Body of pancreas (tissue), 4 donors: ENCODE data around the gene RAB5B. TPM values are rescaled to one million over a fixed set of nuclear protein-coding genes. Genes with fewer than 3 reads are reported as not detected.

Experiments
- ATAC-seq: fragments of 150-250 bp; one replicate; pipeline ENCODE4 v1.9.1; 2016
- DNase-seq, 4 donors: peaks; one replicate each; pipeline ENCODE4 v3.0.0-alpha.2; 2019
- H3K27ac ChIP-seq, 4 donors: fragments of 200-600 bp; sonication (generic); 1 replicate in 3 of 4; 2 replicates in 1 of 4; pipeline versions ENCODE4 v1.5.1 to v1.6.1; 2016 to 2019; ENCODE audit warnings: mild to moderate bottlenecking in 1 of 4, mixed read lengths in 1 of 4, moderate library complexity in 1 of 4
- H3K27me3 ChIP-seq, 2 donors: fragments of 200-600 bp; sonication (generic); one replicate each; pipeline ENCODE4 v1.6.0; 2016; ENCODE audit warnings: mild to moderate bottlenecking in 1 of 2
- H3K36me3 ChIP-seq, 2 donors: fragments of 200-600 bp; sonication (generic); replicated peaks in 1 of 2; 2 replicates each; pipeline ENCODE4 v1.5.1; 2016; ENCODE audit warnings: low read depth in 2 of 2; ENCODE audit not compliant: insufficient read depth in 1 of 2
- H3K4me1 ChIP-seq: fragments of 200-600 bp; sonication (generic); one replicate; pipeline ENCODE4 v1.6.0; 2016
- H3K4me3 ChIP-seq, 2 donors: fragments of 200-600 bp; sonication (generic); 1 replicate in 1 of 2; 2 replicates in 1 of 2; pipeline ENCODE4 v1.5.1; 2016 to 2019
- H3K9me3 ChIP-seq, 3 donors: fragments of 200-600 bp; sonication (generic); 1 replicate in 2 of 3; 2 replicates in 1 of 3; pipeline ENCODE4 v1.5.1; 2016
- POLR2A ChIP-seq, 3 donors: fragments of 450-650 bp; IDR thresholded peaks; one replicate each; pipeline ENCODE4 v1.6.1; 2016; ENCODE audit warnings: antibody characterized with exemption in 3 of 3, mild to moderate bottlenecking in 2 of 3
- WGBS, 2 donors: methylation state at CpG; one replicate each; pipeline ENCODE4 v1.1.5; 2017; 5-methylcytosine and 5-hydroxymethylcytosine counted together
- intact Hi-C: fragments of 100-400 bp; cut with DNase I; formaldehyde crosslinking; loops from one replicate; pipeline ENCODE4 v1.15.1; 2023
- total RNA-seq, 2 donors: library from RNA; depleted of rRNA; stranded (reverse); fragments of >200 nt; gene quantifications; one replicate each; pipeline ENCODE4 v1.1.0, GENCODE V29; 2016
- TF ChIP-seq, protein P1 (sequence below), 7 experiments: fragments of 450-650 bp in 4 of 7; fragments of 200-600 bp in 3 of 7; sonication (generic) in 3 of 7; IDR thresholded peaks; one replicate each; pipeline ENCODE4 v1.5.1; 2016 to 2019; ENCODE audit warnings: antibody characterized with exemption in 7 of 7

RAB5B gene
- total RNA-seq, 2 donors from 2014 or later: 28.3 to 33.9 TPM

DNA sequence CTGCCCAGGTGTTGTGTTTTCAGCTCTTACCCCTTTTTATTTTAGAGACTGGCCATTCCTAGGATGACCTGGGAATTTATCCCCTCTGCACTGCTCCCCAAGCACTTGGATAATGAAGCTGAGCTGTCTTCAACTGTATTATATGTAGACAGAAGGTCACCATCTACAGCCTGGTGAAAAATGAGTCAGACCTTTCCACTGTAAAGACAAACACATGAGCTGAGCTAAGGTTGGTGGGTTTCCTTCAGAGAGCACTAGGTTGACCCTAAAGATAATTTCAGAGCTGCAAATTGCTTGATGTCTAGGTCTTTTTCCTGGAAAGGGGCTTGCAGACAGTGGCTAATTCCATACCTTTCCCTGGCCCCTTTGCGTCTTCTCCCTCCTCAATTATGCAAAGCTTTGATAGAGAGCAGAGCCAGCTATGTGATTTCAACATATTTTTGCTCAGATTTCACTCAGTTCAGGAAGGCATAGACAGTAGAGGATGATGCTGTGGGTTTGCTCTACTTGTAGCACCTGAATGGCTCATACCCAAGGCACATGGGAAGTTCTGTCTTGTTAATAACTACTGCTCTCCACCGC is 37.7 kb downstream of the RAB5B start:
- Histone ChIP-seq H3K27me3 (no peaks in the 10 kb centered on the region), H3K27ac (no peak overlapping the region), H3K36me3 (no peaks in the 10 kb centered on the region), H3K4me1 (peaks cover 7% of the 10 kb centered on the region), H3K4me3 (no peak overlapping the region), H3K9me3 (no peaks in the 10 kb centered on the region)
- no peak for TF ChIP-seq POLR2A (IDR thresholded peaks at IDR 0.05)
- TF ChIP-seq, protein P1, sequence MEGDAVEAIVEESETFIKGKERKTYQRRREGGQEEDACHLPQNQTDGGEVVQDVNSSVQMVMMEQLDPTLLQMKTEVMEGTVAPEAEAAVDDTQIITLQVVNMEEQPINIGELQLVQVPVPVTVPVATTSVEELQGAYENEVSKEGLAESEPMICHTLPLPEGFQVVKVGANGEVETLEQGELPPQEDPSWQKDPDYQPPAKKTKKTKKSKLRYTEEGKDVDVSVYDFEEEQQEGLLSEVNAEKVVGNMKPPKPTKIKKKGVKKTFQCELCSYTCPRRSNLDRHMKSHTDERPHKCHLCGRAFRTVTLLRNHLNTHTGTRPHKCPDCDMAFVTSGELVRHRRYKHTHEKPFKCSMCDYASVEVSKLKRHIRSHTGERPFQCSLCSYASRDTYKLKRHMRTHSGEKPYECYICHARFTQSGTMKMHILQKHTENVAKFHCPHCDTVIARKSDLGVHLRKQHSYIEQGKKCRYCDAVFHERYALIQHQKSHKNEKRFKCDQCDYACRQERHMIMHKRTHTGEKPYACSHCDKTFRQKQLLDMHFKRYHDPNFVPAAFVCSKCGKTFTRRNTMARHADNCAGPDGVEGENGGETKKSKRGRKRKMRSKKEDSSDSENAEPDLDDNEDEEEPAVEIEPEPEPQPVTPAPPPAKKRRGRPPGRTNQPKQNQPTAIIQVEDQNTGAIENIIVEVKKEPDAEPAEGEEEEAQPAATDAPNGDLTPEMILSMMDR (IDR thresholded peaks at IDR 0.05): no peak
- no peak for DNase-seq
- no peak for ATAC-seq
- intact Hi-C loops: no loop called here
- 92 to 93% methylated on average over 2 of the region's 2 CpGs for WGBS, 2 donors

DNA sequence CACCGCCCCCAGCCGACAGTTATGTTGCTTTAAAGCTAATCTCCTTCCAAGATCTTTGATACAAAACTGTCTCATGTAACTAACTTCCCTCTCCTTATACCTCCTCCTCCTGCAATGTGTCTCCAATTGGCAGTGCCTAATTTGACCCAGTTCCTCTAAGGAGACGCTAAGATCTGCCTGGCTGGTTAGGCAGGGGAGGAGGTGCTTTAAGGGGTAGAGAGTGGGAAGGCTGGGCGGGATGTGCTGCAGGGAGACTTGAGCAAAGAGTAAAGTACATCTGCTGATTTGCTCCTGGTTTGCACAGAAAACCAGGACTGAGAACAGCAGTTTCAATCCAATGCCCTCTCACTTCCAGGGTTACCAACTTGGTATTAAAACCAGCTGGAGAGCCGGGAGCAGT is 39.6 kb downstream of the RAB5B start:
- intact Hi-C loops: no loop called here
- 90 to 100% methylated on average over 4 of the region's 5 CpGs for WGBS, 2 donors
- no peaks in the 10 kb centered on the region for H3K36me3 ChIP-seq
- no peaks in the 10 kb centered on the region for H3K27me3 ChIP-seq
- ATAC-seq: no peak
- H3K9me3 ChIP-seq: no peaks in the 10 kb centered on the region
- no peaks in the 10 kb centered on the region for H3K4me1 ChIP-seq
- TF ChIP-seq POLR2A (IDR thresholded peaks at IDR 0.05): no peak
- no peak for DNase-seq
- no peak overlapping the region for H3K4me3 ChIP-seq
- H3K27ac ChIP-seq: no peak overlapping the region

DNA sequence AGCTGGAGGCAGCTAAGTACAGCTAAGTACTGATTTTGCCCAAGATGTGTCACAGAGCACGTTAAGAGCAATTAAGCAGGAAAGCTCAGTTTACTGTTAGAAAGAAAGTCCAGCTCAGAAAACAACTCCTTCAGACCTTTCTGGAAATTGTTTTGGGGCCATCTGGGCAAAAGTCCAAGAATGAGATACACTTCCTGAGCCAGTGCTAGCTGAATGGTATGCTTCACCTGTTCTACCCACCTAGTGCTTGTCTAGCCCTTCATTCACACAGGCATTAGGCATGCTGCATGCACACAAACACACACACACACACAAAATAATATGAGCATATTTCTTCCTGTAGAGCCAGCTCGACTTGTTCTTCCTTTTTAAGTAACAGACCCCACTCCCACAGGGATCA is 40.3 kb downstream of the RAB5B start:
- intact Hi-C loops: no loop called here
- TF ChIP-seq POLR2A (IDR thresholded peaks at IDR 0.05): no peak
- TF ChIP-seq, protein P1 (IDR thresholded peaks at IDR 0.05): no peak
- Histone ChIP-seq H3K36me3 (no peaks in the 10 kb centered on the region), H3K4me3 (no peak overlapping the region), H3K9me3 (no peaks in the 10 kb centered on the region), H3K4me1 (no peaks in the 10 kb centered on the region), H3K27ac (no peak overlapping the region), H3K27me3 (no peaks in the 10 kb centered on the region)
- DNase-seq (no peak), ATAC-seq (no peak)
- WGBS, 2 donors: 40 to 60% methylated on average over 2 of the region's 2 CpGs

DNA sequence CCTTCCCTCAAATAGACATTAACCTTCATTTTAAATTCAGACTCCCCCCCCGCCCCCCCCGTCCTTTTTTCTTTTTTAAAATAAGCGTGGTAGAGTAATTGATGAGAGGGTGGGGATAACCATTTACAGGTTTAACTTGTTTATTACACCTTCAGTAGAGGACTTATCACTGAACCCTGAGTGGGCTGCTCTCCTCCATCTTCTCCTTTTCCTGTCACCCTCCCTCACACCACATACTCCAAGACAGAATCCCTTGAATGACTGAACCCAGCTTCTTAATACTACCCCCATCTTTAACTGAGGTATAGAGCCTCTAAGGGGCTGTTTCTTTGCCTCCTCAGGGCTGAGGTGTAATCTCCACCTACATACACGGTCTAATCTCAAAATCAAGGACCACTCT is 43.3 kb downstream of the RAB5B start:
- H3K9me3 ChIP-seq: no peaks in the 10 kb centered on the region
- intact Hi-C loops: no loop called here
- WGBS, 2 donors: 69 to 87% methylated on average over 4 of the region's 4 CpGs
- H3K4me3 ChIP-seq: no peak overlapping the region
- H3K27ac ChIP-seq: no peak overlapping the region
- no peak for DNase-seq
- TF ChIP-seq, protein P1 (IDR thresholded peaks at IDR 0.05): no peak
- no peak for ATAC-seq
- no peaks in the 10 kb centered on the region for H3K36me3 ChIP-seq
- H3K27me3 ChIP-seq: no peaks in the 10 kb centered on the region
- no peaks in the 10 kb centered on the region for H3K4me1 ChIP-seq

DNA sequence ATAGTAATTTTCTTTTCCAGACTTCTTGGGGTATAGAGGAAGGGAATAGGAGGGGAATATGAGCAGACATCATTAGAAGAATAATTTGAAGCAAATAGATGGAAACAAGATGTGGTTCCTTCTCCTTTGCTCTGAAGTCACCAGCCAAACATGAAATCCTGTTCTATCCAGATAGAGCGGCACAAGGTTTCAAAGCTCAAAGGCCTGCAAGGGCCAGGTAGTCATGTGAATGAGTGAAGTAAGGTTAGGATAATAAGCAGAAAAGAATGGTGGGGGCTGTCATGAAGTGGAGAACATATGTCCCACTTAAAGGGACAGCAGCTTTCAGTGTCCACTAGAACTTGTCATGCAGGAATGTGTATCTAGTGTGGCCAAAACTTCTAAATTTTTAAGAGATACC is 44.5 kb downstream of the RAB5B start:
- DNase-seq (no peak), ATAC-seq (no peak)
- H3K9me3 ChIP-seq: no peaks in the 10 kb centered on the region
- TF ChIP-seq, protein P1 (IDR thresholded peaks at IDR 0.05): no peak
- TF ChIP-seq POLR2A (IDR thresholded peaks at IDR 0.05): no peak
- intact Hi-C loops: no loop called here
- no peaks in the 10 kb centered on the region for H3K4me1 ChIP-seq
- H3K27me3 ChIP-seq: no peaks in the 10 kb centered on the region
- H3K27ac ChIP-seq: no peak overlapping the region
- WGBS, 2 donors: 92 to 93% methylated on average over 1 of the region's 1 CpG
- no peaks in the 10 kb centered on the region for H3K36me3 ChIP-seq
- no peak overlapping the region for H3K4me3 ChIP-seq
